ENCODE data around the gene MAGEE1. TPM values are rescaled to one million over a fixed set of nuclear protein-coding genes. Genes with fewer than 3 reads are reported as not detected.

Gene MAGEE1
- total RNA-seq, 4 donors from 2014 or later: 3.6 to 5.5 (median 4.3) TPM

DNA sequence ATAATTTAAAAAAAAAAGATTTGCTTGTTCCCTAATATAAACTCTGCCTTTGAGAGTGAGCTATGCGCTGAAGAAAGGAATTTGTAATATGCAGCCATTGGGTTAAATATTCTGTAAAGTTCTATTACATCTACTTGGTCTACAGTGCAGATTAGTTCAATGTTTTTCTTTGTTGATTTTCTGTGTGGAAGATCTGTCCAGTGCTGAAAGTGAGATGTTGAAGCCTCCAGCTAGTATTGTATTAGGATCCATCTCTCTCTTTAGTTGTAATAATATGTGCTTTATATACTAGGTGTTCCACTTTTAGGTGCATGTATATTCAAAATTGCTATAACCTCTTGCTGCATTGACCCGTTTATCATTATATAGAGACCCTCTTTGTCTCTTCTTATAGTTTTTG lies 49.8 kb downstream of the MAGEE1 start:
- intact Hi-C loops (cut with DNase I): no loop called here
- WGBS, 2 donors: 60 to 69% methylated on average over 2 of the region's 2 CpGs
- no peak for DNase-seq

More for the DNA sequence above, 49.8 kb downstream of the MAGEE1 start:
- TF ChIP-seq, protein P1, sequence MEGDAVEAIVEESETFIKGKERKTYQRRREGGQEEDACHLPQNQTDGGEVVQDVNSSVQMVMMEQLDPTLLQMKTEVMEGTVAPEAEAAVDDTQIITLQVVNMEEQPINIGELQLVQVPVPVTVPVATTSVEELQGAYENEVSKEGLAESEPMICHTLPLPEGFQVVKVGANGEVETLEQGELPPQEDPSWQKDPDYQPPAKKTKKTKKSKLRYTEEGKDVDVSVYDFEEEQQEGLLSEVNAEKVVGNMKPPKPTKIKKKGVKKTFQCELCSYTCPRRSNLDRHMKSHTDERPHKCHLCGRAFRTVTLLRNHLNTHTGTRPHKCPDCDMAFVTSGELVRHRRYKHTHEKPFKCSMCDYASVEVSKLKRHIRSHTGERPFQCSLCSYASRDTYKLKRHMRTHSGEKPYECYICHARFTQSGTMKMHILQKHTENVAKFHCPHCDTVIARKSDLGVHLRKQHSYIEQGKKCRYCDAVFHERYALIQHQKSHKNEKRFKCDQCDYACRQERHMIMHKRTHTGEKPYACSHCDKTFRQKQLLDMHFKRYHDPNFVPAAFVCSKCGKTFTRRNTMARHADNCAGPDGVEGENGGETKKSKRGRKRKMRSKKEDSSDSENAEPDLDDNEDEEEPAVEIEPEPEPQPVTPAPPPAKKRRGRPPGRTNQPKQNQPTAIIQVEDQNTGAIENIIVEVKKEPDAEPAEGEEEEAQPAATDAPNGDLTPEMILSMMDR (IDR thresholded peaks at IDR 0.05): no peak
- no peak for TF ChIP-seq POLR2A (IDR thresholded peaks at IDR 0.05)
- Histone ChIP-seq H3K36me3 (no peaks in the 10 kb centered on the region), H3K4me1 (no peaks in the 10 kb centered on the region), H3K4me3 (replicated peaks in 1 of 3) (no peak overlapping the region), H3K27me3 (no peaks in the 10 kb centered on the region), H3K9me3 (no peaks in the 10 kb centered on the region), H3K27ac (no peak overlapping the region)
